Lung (tissue), 12 donors: ENCODE results near the gene PPME1. TPM values are rescaled to one million over a fixed set of nuclear protein-coding genes. Genes with fewer than 3 reads are reported as not detected.
A peak's percentile ranks its signal among the peaks of the same experiment; 100 is the strongest.

ENCODE experiments used
- ATAC-seq: fragments of 200-7000 bp; cut with Tn5 transposase; one replicate; pipeline ENCODE4 v1.9.1; 2020; ENCODE audit warnings: moderate number of reproducible peaks; ENCODE audit not compliant: insufficient read depth, low FRiP score
- DNase-seq, 3 donors: peaks; one replicate each; pipeline ENCODE4 v3.0.0-alpha.2; 2013 to 2017
- H3K27ac ChIP-seq, 2 donors: one replicate each; pipeline ENCODE4 v1.5.1; 2013; ENCODE audit warnings: mild to moderate bottlenecking in 2 of 2, moderate library complexity in 2 of 2, control low read depth in 1 of 2, inconsistent platforms in 1 of 2, low read depth in 1 of 2, low read length in 1 of 2
- H3K27me3 ChIP-seq, 3 donors: one replicate each; pipeline ENCODE4 v1.5.1; 2013; ENCODE audit warnings: low read length in 2 of 3; ENCODE audit not compliant: control insufficient read depth in 3 of 3, insufficient read depth in 3 of 3
- H3K36me3 ChIP-seq, 4 donors: one replicate each; pipeline ENCODE4 v1.5.1; 2013; ENCODE audit warnings: low read length in 4 of 4, mild to moderate bottlenecking in 1 of 4, moderate library complexity in 1 of 4; ENCODE audit not compliant: control insufficient read depth in 4 of 4, insufficient read depth in 4 of 4
- H3K4me1 ChIP-seq, 5 donors: one replicate each; pipeline ENCODE4 v1.5.1; 2013; ENCODE audit warnings: low read length in 5 of 5, mild to moderate bottlenecking in 2 of 5, moderate library complexity in 1 of 5; ENCODE audit not compliant: control insufficient read depth in 5 of 5, insufficient read depth in 5 of 5
- H3K4me3 ChIP-seq: one replicate; pipeline ENCODE4 v1.5.1; 2013; ENCODE audit warnings: mild to moderate bottlenecking, control low read depth, moderate library complexity
- H3K9ac ChIP-seq, 2 donors: one replicate each; pipeline ENCODE4 v1.5.1; 2013; ENCODE audit warnings: low read length in 2 of 2, control low read depth in 1 of 2; ENCODE audit not compliant: insufficient read depth in 1 of 2
- H3K9me3 ChIP-seq, 4 donors: one replicate each; pipeline ENCODE4 v1.5.1; 2013; ENCODE audit warnings: low read length in 3 of 4, mild to moderate bottlenecking in 1 of 4, moderate library complexity in 1 of 4; ENCODE audit not compliant: control insufficient read depth in 4 of 4, insufficient read depth in 3 of 4
- CTCF ChIP-seq: IDR thresholded peaks from 2 replicates; pipeline ENCODE4 v1.5.1; 2012; ENCODE audit warnings: mild to moderate bottlenecking; ENCODE audit errors: control extremely low read depth, extremely low read depth
- WGBS, 2 donors: extraction: QIAGEN DNeasy Blood & Tissue Kit; methylation state at CpG; one replicate each; pipeline ENCODE4 v1.1.7; 2013; 5-methylcytosine and 5-hydroxymethylcytosine counted together
- polyA plus RNA-seq, 2 donors: library from polyadenylated mRNA; stranded (reverse); fragments of 200-250 nt; gene quantifications; one replicate each; pipeline ENCODE4 v1.2.1, GENCODE V29; 2013
- total RNA-seq, 2 donors: library from RNA; depleted of rRNA in 1 of 2; stranded (reverse); fragments of >200 nt in 1 of 2; gene quantifications; one replicate each; pipeline ENCODE4 v1.2.1, GENCODE V29; 2014 to 2021
- donor health status: control.
- donor health status: control.
- donor health status: Bipolar disorder and iron deficiency.
- donor health status: healthy.
- donor health status: DM: yes; HTN: yes; CAD: no.

Gene PPME1
- total and polyA plus RNA-seq, 4 donors: 22.4 to 37.7 (median 29.7) TPM

GRCh38 chr11:74185695-74186094, 14.6 kb downstream of the PPME1 start:
- H3K9me3 ChIP-seq: peaks cover 0 to 2% (median 0%) of the 10 kb centered on the region in 4 donors
- ATAC-seq: no peak
- no peak overlapping the region for H3K9ac ChIP-seq
- H3K27me3 ChIP-seq: no peaks in the 10 kb centered on the region
- 87 to 92% methylated on average over 2 of the region's 2 CpGs for whole genome bisulfite sequencing, 2 donors
- H3K4me3 ChIP-seq: no peak overlapping the region
- no peak for TF ChIP-seq CTCF
- no peaks in the 10 kb centered on the region for H3K4me1 ChIP-seq
- DNase-seq: peak in 1 of 3 donors; percentile 0
- H3K36me3 ChIP-seq: peaks cover 2 to 6% (median 2%) of the 10 kb centered on the region in 4 donors
- H3K27ac ChIP-seq: no peak overlapping the region

- ATAC-seq (no peak), DNase-seq (no peak)
- H3K4me3 ChIP-seq: no peak overlapping the region
- H3K9ac ChIP-seq: no peak overlapping the region
- no peak overlapping the region for H3K27ac ChIP-seq
- no peaks in the 10 kb centered on the region for H3K27me3 ChIP-seq
- no peak for TF ChIP-seq CTCF
- H3K9me3 ChIP-seq: no peaks in the 10 kb centered on the region
- no peaks in the 10 kb centered on the region for H3K4me1 ChIP-seq
- H3K36me3 ChIP-seq: peaks cover 0 to 7% (median 3%) of the 10 kb centered on the region in 4 donors
Measured at GRCh38 chr11:74195828-74196227, 24.7 kb downstream of the PPME1 start.

GRCh38 chr11:74196781-74197486, 25.8 kb downstream of the PPME1 start:
- Histone ChIP-seq H3K36me3 (peaks cover 0 to 4% (median 2%) of the 10 kb centered on the region in 4 donors), H3K27ac (no peak overlapping the region), H3K4me3 (no peak overlapping the region), H3K4me1 (no peaks in the 10 kb centered on the region), H3K9me3 (no peaks in the 10 kb centered on the region), H3K27me3 (no peaks in the 10 kb centered on the region), H3K9ac (no peak overlapping the region)
- DNase-seq (no peak), ATAC-seq (no peak)
- no peak for TF ChIP-seq CTCF
- WGBS, 2 donors: 96 to 97% methylated on average over 2 of the region's 2 CpGs

- no peak for ATAC-seq
- no peak for TF ChIP-seq CTCF
- Histone ChIP-seq H3K4me3 (no peak overlapping the region), H3K4me1 (no peaks in the 10 kb centered on the region), H3K9ac (no peak overlapping the region), H3K9me3 (no peaks in the 10 kb centered on the region), H3K27me3 (no peaks in the 10 kb centered on the region), H3K36me3 (peaks cover 0 to 13% (median 3%) of the 10 kb centered on the region in 4 donors), H3K27ac (no peak overlapping the region)
- DNase-seq: no peak
- WGBS, 2 donors: 94 to 99% methylated on average over 2 of the region's 2 CpGs
Measured at GRCh38 chr11:74203966-74204365, 32.9 kb downstream of the PPME1 start.
